Ishikawa (cell line): Measurements from ENCODE around the gene PATJ.

Source experiments
- CEBPB ChIP-seq: IDR thresholded peaks from 2 replicates; pipeline ENCODE4 v1.6.1; 2012
- CREB1 ChIP-seq: IDR thresholded peaks from 2 replicates; pipeline ENCODE4 v1.6.1; 2012; ENCODE audit warnings: low read depth
- EGR1 ChIP-seq: IDR thresholded peaks from 2 replicates; pipeline ENCODE4 v1.6.1; 2012
- EP300 ChIP-seq: IDR thresholded peaks from 2 replicates; pipeline ENCODE4 v1.6.1; 2012; ENCODE audit warnings: borderline replicate concordance
- FOXM1 ChIP-seq: IDR thresholded peaks from 2 replicates; pipeline ENCODE4 v1.6.1; 2012; ENCODE audit warnings: low read depth, borderline replicate concordance
- NFIC ChIP-seq: IDR thresholded peaks from 2 replicates; pipeline ENCODE4 v1.6.1; 2012
- RAD21 ChIP-seq: IDR thresholded peaks from 2 replicates; pipeline ENCODE4 v1.6.1; 2012; ENCODE audit warnings: low read depth
- TAF1 ChIP-seq: IDR thresholded peaks from 2 replicates; pipeline ENCODE4 v1.6.1; 2012; ENCODE audit warnings: low read depth, mild to moderate bottlenecking
- TCF12 ChIP-seq: IDR thresholded peaks from 2 replicates; pipeline ENCODE4 v1.6.1; 2012; ENCODE audit warnings: low read depth
- TEAD4 ChIP-seq: IDR thresholded peaks from 2 replicates; pipeline ENCODE4 v1.6.1; 2012
- YY1 ChIP-seq: IDR thresholded peaks from 2 replicates; pipeline ENCODE4 v1.6.1; 2012; ENCODE audit warnings: low read depth
- ZBTB7A ChIP-seq: IDR thresholded peaks from 2 replicates; pipeline ENCODE4 v1.6.1; 2012; ENCODE audit warnings: low read depth
- TF ChIP-seq, protein P1 (sequence below): IDR thresholded peaks from 2 replicates; pipeline ENCODE4 v1.6.1; 2012; ENCODE audit warnings: low read depth, mild to moderate bottlenecking
- TF ChIP-seq, protein P2 (sequence below): IDR thresholded peaks from 2 replicates; pipeline ENCODE4 v1.6.1; 2012
- TF ChIP-seq, protein P3 (sequence below): IDR thresholded peaks from 2 replicates; pipeline ENCODE4 v1.6.1; 2012

PATJ gene

DNA sequence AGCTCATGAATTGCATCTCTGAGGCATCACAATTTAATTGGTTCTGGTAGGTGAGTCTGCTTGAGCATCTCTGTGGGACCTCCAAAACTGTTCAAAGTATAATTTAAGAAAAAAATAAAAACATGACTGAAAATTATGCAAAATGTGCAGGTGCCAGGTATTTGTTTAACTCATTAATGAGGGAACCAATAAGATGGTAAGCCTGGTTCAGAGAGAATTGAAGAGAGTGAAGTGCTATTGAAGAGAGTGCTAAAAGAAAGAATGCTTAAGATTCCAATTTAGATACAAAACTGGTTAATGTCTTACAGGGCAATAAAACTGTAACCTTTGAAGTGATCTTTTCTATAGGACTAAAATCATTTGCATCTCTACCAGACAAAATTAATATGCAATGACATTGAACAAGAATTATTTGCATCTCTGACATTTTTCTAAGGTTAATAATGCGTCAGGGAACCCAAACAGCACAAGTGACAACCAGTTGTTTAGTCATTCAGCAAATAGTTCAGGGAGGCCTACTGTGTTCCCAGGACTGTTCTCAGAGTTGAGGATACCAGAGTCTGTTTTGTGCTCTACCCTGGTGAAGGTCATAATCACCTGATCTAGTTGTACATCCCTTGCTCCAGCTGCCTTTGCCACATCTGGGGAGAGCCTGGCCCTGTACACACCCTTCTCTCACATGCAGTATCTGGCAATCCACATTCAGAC, 183.5 kb downstream of the PATJ start:
- TF ChIP-seq RAD21 (no peak), ZBTB7A (no peak), EP300 (no peak), FOXM1 (no peak), CREB1 (no peak), YY1 (no peak), CEBPB (no peak), TAF1 (no peak), NFIC (no peak), TEAD4 (no peak), TCF12 (no peak)
- TF ChIP-seq, protein P1, sequence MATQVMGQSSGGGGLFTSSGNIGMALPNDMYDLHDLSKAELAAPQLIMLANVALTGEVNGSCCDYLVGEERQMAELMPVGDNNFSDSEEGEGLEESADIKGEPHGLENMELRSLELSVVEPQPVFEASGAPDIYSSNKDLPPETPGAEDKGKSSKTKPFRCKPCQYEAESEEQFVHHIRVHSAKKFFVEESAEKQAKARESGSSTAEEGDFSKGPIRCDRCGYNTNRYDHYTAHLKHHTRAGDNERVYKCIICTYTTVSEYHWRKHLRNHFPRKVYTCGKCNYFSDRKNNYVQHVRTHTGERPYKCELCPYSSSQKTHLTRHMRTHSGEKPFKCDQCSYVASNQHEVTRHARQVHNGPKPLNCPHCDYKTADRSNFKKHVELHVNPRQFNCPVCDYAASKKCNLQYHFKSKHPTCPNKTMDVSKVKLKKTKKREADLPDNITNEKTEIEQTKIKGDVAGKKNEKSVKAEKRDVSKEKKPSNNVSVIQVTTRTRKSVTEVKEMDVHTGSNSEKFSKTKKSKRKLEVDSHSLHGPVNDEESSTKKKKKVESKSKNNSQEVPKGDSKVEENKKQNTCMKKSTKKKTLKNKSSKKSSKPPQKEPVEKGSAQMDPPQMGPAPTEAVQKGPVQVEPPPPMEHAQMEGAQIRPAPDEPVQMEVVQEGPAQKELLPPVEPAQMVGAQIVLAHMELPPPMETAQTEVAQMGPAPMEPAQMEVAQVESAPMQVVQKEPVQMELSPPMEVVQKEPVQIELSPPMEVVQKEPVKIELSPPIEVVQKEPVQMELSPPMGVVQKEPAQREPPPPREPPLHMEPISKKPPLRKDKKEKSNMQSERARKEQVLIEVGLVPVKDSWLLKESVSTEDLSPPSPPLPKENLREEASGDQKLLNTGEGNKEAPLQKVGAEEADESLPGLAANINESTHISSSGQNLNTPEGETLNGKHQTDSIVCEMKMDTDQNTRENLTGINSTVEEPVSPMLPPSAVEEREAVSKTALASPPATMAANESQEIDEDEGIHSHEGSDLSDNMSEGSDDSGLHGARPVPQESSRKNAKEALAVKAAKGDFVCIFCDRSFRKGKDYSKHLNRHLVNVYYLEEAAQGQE, result no peak
- TF ChIP-seq, protein P2, sequence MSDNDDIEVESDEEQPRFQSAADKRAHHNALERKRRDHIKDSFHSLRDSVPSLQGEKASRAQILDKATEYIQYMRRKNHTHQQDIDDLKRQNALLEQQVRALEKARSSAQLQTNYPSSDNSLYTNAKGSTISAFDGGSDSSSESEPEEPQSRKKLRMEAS, result no peak
- TF ChIP-seq, protein P3, sequence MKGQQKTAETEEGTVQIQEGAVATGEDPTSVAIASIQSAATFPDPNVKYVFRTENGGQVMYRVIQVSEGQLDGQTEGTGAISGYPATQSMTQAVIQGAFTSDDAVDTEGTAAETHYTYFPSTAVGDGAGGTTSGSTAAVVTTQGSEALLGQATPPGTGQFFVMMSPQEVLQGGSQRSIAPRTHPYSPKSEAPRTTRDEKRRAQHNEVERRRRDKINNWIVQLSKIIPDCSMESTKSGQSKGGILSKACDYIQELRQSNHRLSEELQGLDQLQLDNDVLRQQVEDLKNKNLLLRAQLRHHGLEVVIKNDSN, result no peak

DNA sequence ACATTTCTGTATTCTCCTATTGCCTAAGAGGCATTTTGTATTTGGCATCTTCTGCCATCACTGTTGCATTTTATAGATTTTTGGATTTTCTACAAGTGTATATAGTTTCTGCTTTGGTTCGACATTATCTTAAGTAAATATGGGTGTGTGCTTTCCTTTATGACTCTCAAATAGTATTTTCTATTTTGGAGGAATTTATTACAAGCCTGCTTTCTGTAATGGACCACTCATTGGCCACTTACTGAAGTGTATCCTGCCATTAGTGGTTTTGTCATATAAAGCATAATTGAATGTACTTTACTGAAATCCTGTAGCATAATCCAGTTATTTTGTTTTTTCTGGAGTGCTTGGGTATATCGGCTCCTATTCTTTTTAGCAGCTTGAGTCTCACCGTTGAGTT, 184.3 kb downstream of the PATJ start:
- TF ChIP-seq YY1 (no peak), TAF1 (no peak), CREB1 (no peak), TEAD4 (no peak), NFIC (no peak), EGR1 (no peak)
- TF ChIP-seq, protein P1, result no peak
- TF ChIP-seq, protein P3, result no peak

DNA sequence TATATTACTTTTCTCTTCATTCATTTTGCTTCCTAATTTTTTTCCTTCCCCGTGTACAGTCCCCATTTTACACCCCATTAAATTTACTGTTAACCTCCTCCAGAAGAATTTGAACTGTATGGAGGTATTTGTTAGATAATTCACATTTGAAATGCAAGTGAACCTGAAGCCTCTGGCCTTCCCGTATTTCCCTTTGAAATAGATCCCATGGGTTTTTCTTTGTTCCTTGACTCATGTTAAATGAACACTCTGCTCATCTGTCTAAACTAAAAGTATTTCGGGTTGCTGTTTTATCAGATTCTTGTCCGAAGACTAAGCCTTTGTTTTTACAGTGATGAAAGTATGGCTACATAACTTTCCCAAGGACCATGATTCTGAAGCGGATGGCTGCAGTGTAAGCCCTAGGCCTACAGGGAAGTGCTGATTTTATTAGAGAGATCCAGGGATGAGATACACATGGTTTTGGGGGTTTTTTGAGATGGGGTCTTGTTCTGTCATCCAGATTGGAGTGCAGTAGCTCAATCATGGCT, 187.9 kb downstream of the PATJ start:
- TF ChIP-seq CREB1 (no peak), RAD21 (no peak), ZBTB7A (no peak)
- TF ChIP-seq, protein P3, result no peak
- TF ChIP-seq, protein P1, result no peak

DNA sequence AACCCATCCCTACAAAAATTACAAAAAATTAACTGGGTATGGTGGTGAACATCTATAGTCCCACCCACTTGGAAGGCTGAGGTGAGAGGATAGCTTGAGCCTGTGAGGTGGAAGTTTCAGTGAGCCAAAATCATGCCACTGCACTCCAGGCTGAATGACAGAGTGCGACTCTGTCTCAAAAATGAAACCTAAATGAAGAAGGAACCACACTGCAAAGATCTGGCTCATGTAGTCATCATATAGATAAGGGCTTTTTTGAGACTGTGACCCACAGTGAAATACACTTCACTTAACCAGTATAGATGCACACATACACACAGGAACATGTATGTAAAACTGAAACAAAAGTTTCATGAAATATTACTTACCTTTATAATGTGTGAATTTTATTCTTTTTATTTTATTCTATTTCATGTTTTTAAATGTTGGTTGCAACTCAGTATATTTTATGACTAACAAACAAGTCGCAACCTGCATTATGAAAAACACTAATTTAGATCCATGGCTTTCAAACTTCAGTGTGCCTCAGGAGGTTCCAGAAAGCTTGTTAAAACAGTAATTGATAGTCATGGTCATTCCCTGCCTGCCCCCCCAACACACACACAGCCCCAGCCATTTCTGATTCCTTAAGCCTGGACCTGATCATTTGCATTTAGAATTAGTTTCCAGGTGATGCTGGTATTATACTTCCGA, 189.5 kb downstream of the PATJ start:
- TF ChIP-seq TCF12 (no peak), NFIC (no peak), TEAD4 (no peak), FOXM1 (no peak), CREB1 (no peak), EP300 (no peak), ZBTB7A (no peak)
